Measurements from ENCODE around the gene EPHB2. TPM values are rescaled to one million over a fixed set of nuclear protein-coding genes. Genes with fewer than 3 reads are reported as not detected.
"Not testable (repeated sequence)": the region's sequence is repeated elsewhere in the genome, so short reads cannot be mapped to it uniquely, and the experiment has no call there.

The EPHB2 gene
- total RNA-seq, 1 experiment from 2014 or later: 4.3 TPM

DNA sequence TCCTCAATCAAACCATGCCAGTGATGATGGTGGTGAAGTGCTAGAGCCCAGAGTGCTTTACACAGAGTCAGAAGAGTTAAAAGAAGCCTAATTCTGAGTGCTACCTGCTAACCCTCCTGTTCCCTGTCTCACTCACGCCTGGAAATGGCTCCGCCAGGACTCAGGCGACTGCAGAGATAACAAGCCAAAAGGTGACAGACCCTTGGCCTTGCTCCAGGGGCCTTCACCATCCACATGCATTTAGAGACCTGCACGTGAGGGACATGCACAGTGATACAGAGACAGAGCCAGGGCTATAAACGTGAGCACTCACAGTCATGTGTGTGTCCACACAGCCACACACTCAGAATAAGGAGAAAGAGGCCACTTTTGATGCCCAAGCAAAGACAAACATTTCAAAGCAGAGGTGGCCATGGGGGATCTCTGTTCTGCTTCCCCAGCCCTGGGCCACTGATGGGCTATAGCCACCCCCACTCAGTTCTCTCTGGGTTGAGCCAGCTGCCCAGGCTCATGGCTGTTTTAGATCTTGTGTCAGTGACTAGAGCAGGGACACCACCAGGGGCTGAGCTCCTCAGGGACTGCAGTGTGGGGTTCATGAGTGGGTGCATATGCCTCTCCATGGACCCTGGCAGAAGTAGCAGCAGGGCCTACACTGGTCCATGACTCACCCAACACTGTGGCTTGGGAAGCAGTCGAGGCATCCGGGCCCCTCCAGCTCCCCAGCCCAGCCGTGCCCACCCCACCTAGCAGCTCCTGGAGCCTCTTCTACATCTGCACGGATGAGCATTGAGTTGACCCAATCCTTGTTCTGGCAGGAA is 117.2 kb downstream of the EPHB2 start:
- no peak for DNase-seq (ENCODE audit: low read depth in 1 of 2, low spot score in 2 of 2)
- Histone ChIP-seq H3K9me3 (replicated peaks) (no peaks in the 10 kb centered on the region), H3K36me3 (no peaks in the 10 kb centered on the region), H3K27ac (no peak overlapping the region), H3K4me3 (no peak overlapping the region), H3K4me1 (replicated peaks) (peaks cover 22% of the 10 kb centered on the region), H3K27me3 (replicated peaks) (no peaks in the 10 kb centered on the region)

DNA sequence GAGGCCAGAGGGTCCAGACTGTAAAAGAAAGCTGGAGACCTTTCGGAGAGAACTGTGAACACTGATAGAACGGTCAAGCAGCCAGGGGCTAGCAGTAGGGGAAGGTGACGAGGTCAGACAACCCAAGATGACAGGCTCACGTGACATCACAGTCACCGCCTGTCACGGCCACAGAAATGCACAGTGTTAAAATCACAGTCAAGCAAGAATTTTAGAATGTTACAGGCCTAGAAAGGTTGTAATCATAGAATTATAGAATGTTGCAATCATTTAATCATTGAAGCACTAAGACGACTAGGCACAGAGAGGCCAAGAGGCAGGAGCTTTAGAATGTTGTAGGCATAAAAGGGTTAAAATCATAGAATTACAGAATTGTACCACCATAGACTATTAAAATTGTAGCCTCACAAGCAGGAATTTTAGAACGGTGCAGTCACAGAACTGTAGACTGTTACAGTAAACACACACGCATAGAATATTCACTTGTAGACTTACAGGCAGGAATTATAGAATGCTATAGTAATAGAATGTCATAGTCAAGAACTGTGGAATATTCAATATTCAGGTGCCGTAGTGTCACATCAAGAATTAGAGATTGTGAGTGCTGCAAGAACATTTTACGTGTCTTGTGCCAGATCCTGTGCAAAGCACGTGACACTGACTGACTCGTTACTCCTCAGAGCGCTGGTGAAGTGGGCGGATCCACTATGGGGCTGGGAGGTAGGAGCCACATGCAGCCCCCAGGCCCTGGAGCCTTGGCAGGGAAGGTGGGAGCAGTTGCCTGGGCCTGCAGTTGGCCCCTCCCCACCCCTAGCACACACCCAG is 118.1 kb downstream of the EPHB2 start:
- no peak overlapping the region for H3K27ac ChIP-seq

DNA sequence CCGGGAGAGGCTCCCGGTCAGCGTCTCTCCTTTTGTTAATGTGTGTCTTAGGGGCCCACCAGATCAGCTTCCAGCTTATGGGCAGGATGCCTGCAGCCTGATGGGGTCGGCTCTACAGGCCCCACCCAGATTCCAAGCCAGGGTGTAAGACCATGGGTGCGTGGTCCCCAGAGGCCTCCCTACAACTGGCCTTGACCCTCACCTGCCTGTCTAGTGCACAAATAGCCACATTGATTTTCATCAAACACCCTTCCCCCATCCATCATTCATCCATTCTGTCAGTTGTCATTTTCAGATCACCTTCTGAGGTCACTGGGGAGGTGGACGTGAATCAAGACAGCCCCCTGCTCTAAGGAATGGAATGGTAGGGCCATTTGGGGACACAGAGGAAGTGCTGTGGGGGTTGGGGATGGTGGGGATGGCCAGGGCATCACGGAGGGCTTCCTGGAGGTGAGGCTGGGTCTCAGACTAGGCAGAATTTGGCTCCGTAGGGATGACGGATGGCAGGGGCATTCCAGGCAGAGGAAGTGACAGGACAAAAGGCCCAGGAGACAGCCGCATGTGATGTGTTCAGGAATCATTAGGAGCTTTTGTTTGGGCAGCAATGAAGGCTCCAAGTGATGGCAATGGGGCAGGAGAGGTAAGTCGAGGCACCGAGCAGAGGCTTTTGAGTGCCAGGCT is 118.8 kb downstream of the EPHB2 start:
- no peak overlapping the region for H3K27ac ChIP-seq
- H3K4me1 ChIP-seq (replicated peaks): peaks cover 22% of the 10 kb centered on the region

More for the DNA sequence above, 118.1 kb downstream of the EPHB2 start:
- peaks cover 22% of the 10 kb centered on the region for H3K4me1 ChIP-seq (replicated peaks)
- no peaks in the 10 kb centered on the region for H3K36me3 ChIP-seq
- no peak overlapping the region for H3K4me3 ChIP-seq
- DNase-seq (ENCODE audit: low read depth in 1 of 2, low spot score in 2 of 2): no peak
- no peaks in the 10 kb centered on the region for H3K27me3 ChIP-seq (replicated peaks)
- H3K9me3 ChIP-seq (replicated peaks): no peaks in the 10 kb centered on the region

DNA sequence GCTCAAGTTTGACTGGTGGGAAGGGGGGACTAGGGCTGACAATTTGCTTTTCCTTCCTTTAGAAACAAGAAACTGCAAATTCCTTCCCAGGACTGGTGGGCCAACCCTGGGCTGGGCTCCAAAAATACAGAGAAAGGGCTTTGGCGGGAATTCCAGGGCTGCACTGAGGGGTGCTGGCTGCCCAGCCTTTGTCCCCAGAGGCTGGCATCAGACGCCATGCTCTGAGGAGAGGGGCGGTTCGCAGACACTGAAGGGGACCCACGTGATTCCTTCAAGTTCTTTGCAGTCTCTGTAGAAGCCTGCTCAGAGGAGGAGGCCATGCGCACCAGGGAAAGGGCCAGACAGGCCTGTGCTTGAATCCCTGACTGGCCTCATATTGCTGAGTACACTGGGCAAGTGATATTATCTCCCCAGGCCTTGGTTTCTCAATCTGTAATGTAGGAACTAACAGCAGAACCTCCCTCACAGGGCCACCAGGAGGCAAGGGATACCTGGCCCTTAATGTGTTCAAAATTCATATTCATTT is 119.5 kb downstream of the EPHB2 start:
- no peak for DNase-seq (ENCODE audit: low read depth in 1 of 2, low spot score in 2 of 2)

More for the DNA sequence above, 118.8 kb downstream of the EPHB2 start:
- no peaks in the 10 kb centered on the region for H3K36me3 ChIP-seq
- no peaks in the 10 kb centered on the region for H3K27me3 ChIP-seq (replicated peaks)
- no peak overlapping the region for H3K4me3 ChIP-seq
- DNase-seq (ENCODE audit: low read depth in 1 of 2, low spot score in 2 of 2): no peak
- H3K9me3 ChIP-seq (replicated peaks): no peaks in the 10 kb centered on the region

DNA sequence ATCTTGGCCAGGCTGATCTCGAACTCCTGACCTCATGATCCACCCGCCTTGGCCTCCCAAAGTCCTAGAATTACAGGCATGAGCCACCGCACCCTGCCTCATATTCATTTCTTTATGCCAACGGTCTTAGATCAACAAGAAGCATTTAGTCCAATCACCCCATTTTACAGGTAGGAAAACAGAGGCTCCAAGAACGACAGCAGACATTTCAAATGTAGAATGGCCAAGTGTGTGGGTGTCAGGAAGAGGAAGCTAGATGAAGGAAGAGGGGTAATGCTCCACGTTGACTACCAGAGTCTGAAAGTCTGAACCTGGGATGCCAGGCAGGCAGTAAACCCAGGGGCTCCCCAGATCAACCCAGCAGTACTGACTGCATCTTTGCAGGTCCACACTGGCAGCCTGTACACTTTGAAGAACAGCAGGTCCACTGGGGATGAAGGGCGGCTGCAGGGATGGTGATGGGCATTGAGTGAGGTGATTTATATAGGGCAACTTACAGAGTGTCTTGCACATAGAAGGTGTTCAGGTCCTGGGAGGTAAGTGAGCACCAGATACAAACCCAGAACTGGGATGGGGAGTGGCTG is 120.2 kb downstream of the EPHB2 start:
- Histone ChIP-seq H3K4me1 (replicated peaks) (peaks cover 22% of the 10 kb centered on the region), H3K27me3 (replicated peaks) (no peaks in the 10 kb centered on the region), H3K4me3 (no peak overlapping the region), H3K9me3 (replicated peaks) (no peaks in the 10 kb centered on the region), H3K36me3 (no peaks in the 10 kb centered on the region), H3K27ac (no peak overlapping the region)
- no peak for DNase-seq (ENCODE audit: low read depth in 1 of 2, low spot score in 2 of 2)

More for the DNA sequence above, 119.5 kb downstream of the EPHB2 start:
- H3K9me3 ChIP-seq (replicated peaks): no peaks in the 10 kb centered on the region
- H3K27ac ChIP-seq: no peak overlapping the region
- H3K27me3 ChIP-seq (replicated peaks): no peaks in the 10 kb centered on the region
- H3K36me3 ChIP-seq: no peaks in the 10 kb centered on the region
- H3K4me1 ChIP-seq (replicated peaks): peaks cover 22% of the 10 kb centered on the region
- no peak overlapping the region for H3K4me3 ChIP-seq

DNA sequence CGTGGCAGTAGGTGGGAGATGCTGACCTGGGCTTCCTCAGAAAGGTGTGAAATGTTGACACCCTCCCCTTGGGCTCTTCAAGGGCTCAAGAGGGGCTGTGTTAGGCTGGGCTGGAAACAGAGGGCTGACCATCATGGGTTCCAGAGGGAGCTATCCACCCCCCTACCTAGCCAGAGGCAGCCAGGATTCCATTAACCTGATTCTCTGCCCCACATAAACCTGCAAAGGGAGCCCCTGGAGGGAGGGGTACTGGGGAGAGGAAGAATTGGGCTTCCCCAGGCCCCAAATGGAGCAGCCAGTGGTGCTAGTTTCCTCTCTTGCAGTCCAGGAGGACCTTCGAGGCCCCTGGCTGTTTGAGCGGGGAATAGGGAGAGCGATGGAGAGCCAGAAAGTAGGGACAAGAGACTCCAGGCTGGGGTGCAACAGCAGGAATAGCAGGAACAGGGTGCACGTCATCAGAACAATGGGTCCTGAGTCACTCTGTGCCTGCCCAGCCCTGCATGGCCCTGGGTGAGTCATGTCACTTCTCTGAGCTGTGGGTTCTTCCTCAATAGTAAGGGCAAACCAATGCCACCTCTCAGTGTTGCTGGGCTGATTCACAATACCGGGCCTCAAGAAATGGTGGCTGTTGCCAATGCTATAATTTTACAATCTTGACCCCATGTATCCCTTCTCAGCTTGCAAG is 121.2 kb downstream of the EPHB2 start:
- Histone ChIP-seq H3K27me3 (replicated peaks) (no peaks in the 10 kb centered on the region), H3K27ac (peak overlapping the region; percentile 56), H3K9me3 (replicated peaks) (no peaks in the 10 kb centered on the region), H3K4me3 (no peak overlapping the region), H3K4me1 (replicated peaks) (peaks cover 17% of the 10 kb centered on the region), H3K36me3 (no peaks in the 10 kb centered on the region)
- peak; percentile 79 to 91 for DNase-seq (ENCODE audit: low read depth in 1 of 2, low spot score in 2 of 2)

DNA sequence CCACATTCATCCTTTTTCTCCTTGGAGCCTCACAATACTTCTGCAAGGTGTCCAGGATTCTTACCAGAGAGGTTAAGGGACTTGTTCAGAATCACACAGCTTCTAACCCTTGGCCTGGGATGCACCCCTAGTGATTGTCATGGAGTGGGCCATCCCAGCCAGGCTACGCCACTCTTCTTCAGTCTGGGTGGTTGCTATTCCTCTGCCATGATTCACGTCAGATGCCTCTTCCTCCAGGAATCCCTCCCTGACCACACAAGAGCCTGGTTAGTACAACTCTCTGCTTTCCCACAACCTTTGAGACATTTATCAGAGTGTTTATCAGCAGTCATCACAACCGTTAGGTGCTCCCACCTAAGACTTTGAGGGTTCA is 121.8 kb downstream of the EPHB2 start:
- Histone ChIP-seq H3K27me3 (replicated peaks) (no peaks in the 10 kb centered on the region), H3K27ac (peak overlapping the region; percentile 56), H3K4me1 (replicated peaks) (peaks cover 15% of the 10 kb centered on the region), H3K4me3 (no peak overlapping the region), H3K9me3 (replicated peaks) (no peaks in the 10 kb centered on the region), H3K36me3 (no peaks in the 10 kb centered on the region)
- no peak for DNase-seq (ENCODE audit: low read depth in 1 of 2, low spot score in 2 of 2)

DNA sequence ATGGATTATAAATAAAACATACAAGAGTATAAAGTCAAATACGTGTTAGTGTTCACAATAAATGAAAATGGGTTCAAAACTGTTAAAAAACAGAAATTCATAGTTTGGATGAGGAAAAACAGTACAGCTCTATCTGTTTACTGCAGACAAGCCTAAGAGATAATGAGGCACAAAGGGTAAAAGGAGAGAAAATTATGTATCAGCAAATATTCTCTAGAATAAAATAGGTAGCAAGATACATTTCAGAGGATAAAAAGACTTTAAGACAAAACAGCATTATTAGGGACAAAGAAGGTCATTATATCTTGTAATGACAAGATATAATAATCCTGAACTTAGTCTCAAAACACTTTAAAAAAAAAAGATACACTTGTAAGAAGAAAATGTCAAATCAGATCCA is 123.1 kb downstream of the EPHB2 start:
- Histone ChIP-seq H3K36me3 (no peaks in the 10 kb centered on the region), H3K27ac (no peak overlapping the region), H3K4me3 (no peak overlapping the region), H3K9me3 (replicated peaks) (no peaks in the 10 kb centered on the region), H3K27me3 (replicated peaks) (no peaks in the 10 kb centered on the region), H3K4me1 (replicated peaks) (peaks cover 15% of the 10 kb centered on the region)
- DNase-seq (ENCODE audit: low read depth in 1 of 2, low spot score in 2 of 2): no peak

DNA sequence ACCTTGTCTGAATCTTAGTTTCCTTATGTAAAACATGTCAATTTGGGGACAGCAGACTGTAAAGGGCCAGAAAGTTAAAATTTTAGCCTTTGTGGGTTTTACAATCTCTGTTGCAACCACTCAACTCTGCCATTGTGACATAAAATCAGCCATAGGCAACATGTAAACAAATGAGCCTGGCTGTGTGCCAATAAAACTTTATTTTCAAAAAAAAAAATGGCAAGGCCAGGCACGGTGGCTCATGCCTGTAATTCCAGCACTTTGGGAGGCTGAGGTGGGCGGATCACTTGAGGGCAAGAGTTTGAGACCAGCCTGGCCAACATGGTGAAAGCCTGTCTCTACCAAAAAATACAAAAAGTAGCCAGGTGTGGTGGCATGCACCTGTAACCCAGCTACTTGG is 123.8 kb downstream of the EPHB2 start:
- peaks cover 15% of the 10 kb centered on the region for H3K4me1 ChIP-seq (replicated peaks)
- DNase-seq (ENCODE audit: low read depth in 1 of 2, low spot score in 2 of 2); H3K36me3 ChIP-seq; H3K27ac ChIP-seq; H3K27me3 ChIP-seq (replicated peaks); H3K4me3 ChIP-seq; H3K9me3 ChIP-seq (replicated peaks): not testable (repeated sequence)

DNA sequence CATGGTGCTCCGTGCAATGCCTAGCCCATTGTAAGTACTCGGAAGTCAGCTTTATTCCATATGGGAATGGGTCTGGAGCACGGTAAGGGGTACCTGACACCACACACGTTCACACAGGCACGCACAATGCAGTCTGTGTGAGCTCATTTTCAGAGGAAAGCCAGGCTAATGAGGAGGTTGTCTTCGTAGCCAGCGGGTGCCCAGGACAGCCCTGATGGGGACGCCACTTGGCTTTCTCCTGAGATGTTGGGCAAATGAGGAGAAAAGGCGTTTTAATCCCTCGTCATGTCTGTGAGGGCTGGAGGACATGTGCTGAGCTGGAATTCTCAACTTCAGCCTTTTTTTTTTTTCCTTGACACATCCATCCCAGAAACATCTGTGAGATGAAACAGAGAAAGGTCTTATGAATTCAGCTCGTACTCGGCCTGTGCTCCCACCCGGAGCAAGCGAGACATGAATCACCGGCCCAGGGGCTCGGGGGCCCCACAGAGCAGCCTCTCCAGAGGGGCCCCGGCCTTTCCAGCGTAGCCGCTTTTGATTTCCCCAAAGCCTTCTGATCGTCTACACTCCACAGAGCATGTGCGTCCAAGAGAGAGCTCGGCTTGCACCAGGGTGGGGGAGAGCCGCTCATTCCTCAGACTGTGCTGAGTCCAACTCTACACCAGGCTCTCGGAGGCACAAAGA is 125.1 kb downstream of the EPHB2 start:
- H3K4me3 ChIP-seq: no peak overlapping the region
- H3K36me3 ChIP-seq: no peaks in the 10 kb centered on the region
- DNase-seq (ENCODE audit: low read depth in 1 of 2, low spot score in 2 of 2): no peak
- peaks cover 15% of the 10 kb centered on the region for H3K4me1 ChIP-seq (replicated peaks)
- H3K27me3 ChIP-seq (replicated peaks): no peaks in the 10 kb centered on the region
- no peak overlapping the region for H3K27ac ChIP-seq
- H3K9me3 ChIP-seq (replicated peaks): no peaks in the 10 kb centered on the region

DNA sequence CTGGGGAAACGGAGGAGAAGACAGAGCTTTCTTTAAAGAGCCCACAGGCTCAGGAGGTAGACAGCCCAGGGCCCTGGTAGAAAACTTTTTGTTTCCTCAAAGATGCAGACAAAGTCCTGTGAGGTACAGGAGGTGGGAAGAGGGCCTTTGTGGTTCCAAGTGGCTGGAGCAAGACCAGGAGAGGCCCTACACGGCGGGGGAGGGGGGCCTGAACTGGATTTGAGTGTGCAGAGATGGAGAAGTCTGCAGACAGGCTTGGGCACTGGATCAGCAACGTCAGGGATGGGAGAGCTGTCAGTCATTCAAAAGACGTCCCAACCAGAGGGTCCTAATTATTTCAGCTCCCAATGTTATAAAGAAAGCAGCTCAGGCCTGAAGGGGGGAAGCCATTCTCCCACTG is 126.2 kb downstream of the EPHB2 start:
- Histone ChIP-seq H3K36me3 (no peaks in the 10 kb centered on the region), H3K27ac (no peak overlapping the region), H3K9me3 (replicated peaks) (no peaks in the 10 kb centered on the region), H3K4me3 (no peak overlapping the region), H3K27me3 (replicated peaks) (no peaks in the 10 kb centered on the region; the same call in 1 of the 2 replicates), H3K4me1 (replicated peaks) (peaks cover 10% of the 10 kb centered on the region)
- DNase-seq (ENCODE audit: low read depth in 1 of 2, low spot score in 2 of 2): no peak

DNA sequence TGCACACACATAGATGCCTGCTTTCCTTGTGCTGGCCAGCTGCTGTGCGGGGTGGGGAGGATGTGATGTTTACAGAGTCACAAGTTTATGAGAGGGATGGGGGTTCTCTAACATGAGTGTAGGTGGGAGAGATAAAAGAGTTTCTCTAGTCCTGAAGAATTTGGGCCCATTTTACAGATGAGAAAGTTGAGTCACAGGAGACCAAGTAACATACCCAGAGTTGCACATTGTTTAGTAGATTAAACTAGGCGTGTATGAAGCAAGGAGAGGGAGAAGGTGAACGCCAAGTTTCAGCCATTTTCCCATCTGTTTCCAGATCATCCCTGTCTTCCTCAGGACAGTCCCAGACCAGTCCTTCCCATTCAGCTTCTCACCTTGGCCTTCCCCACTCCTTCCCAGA is 126.7 kb downstream of the EPHB2 start:
- H3K36me3 ChIP-seq: no peaks in the 10 kb centered on the region
- H3K4me3 ChIP-seq: no peak overlapping the region
- H3K4me1 ChIP-seq (replicated peaks): peaks cover 5% of the 10 kb centered on the region
- H3K27ac ChIP-seq: no peak overlapping the region
- no peaks in the 10 kb centered on the region for H3K9me3 ChIP-seq (replicated peaks)
- no peak for DNase-seq (ENCODE audit: low read depth in 1 of 2, low spot score in 2 of 2)
- no peaks in the 10 kb centered on the region; the same call in 1 of the 2 replicates for H3K27me3 ChIP-seq (replicated peaks)
